Breast epithelium (tissue), 4 donors: ENCODE results near the gene UPK1B. TPM values are rescaled to one million over a fixed set of nuclear protein-coding genes. Genes with fewer than 3 reads are reported as not detected.
"Not testable (repeated sequence)": the region's sequence is repeated elsewhere in the genome, so short reads cannot be mapped to it uniquely, and the experiment has no call there.

Experiments
- DNase-seq, 2 donors: peaks; one replicate each; pipeline ENCODE4 v3.0.0-alpha.2; 2019; ENCODE audit warnings: low spot score in 2 of 2
- H3K27ac ChIP-seq, 2 donors: fragments of 200-600 bp; sonication (generic) in 1 of 2; one replicate each; pipeline ENCODE4 v1.5.1; 2016 to 2019; ENCODE audit warnings: mild to moderate bottlenecking in 1 of 2
- H3K27me3 ChIP-seq, 2 donors: fragments of 200-600 bp; sonication (generic) in 1 of 2; one replicate each; pipeline versions ENCODE4 v1.5.1 to v1.6.0; 2017 to 2019; ENCODE audit warnings: control low read depth in 1 of 2, mild to moderate bottlenecking in 1 of 2
- H3K36me3 ChIP-seq: fragments of 200-600 bp; one replicate; pipeline ENCODE4 v1.5.1; 2019
- H3K4me1 ChIP-seq, 2 donors: fragments of 200-600 bp; sonication (generic); one replicate each; pipeline ENCODE4 v1.5.1; 2016 to 2019; ENCODE audit warnings: control low read depth in 1 of 2
- H3K4me3 ChIP-seq, 3 donors: fragments of 200-600 bp; sonication (generic); 1 replicate in 2 of 3; 2 replicates in 1 of 3; pipeline ENCODE4 v1.5.1; 2016 to 2019; ENCODE audit warnings: mild to moderate bottlenecking in 3 of 3, moderate library complexity in 2 of 3
- H3K9me3 ChIP-seq, 2 donors: fragments of 200-600 bp; sonication (generic) in 1 of 2; one replicate each; pipeline ENCODE4 v1.5.1; 2016 to 2019; ENCODE audit warnings: control low read depth in 1 of 2
- POLR2A ChIP-seq: fragments of 450-650 bp; IDR thresholded peaks from one replicate; pipeline ENCODE4 v1.6.1; 2016; ENCODE audit warnings: antibody characterized with exemption, mild to moderate bottlenecking, moderate library complexity
- POLR2AphosphoS5 ChIP-seq, 3 donors: sonication (generic); formaldehyde crosslinking; IDR thresholded peaks; one replicate each; pipeline ENCODE4 v1.6.1; 2017; ENCODE audit warnings: antibody characterized with exemption in 3 of 3
- intact Hi-C: fragments of 100-400 bp; cut with DNase I; formaldehyde crosslinking; loops from one replicate; pipeline ENCODE4 v1.15.1; 2023; ENCODE audit warnings: low total_unique reads
- total RNA-seq, 3 donors: library from RNA; depleted of rRNA; stranded (reverse); fragments of >200 nt; gene quantifications; one replicate each; pipeline ENCODE4 v1.1.0, GENCODE V29; 2016
- TF ChIP-seq, protein P1 (sequence below), 3 donors: fragments of 450-650 bp; IDR thresholded peaks; one replicate each; pipeline ENCODE4 v1.5.1; 2016 to 2017; ENCODE audit warnings: antibody characterized with exemption in 3 of 3, mild to moderate bottlenecking in 3 of 3, moderate library complexity in 3 of 3

UPK1B gene
- total RNA-seq, 3 donors from 2014 or later: 6.7 TPM; not detected in 2

DNA sequence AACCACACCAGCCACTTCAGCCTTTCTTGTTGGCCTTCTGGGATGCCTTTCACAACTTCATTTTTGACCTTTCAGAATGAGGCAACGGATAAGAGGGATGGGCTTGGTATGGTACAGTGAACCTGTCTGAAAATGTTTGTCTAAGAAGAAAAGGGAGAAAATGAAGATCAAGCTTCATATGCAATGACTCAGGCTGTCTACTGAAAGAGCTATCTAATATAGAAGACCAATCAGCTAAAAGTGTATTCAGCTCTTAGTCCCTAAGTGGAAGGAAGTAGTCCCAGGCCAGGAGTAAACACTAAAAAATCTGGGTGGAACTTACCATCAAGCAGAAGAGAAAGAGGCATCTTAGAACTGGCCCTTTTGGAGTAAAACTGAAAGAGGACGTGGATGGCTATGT, 12.2 kb upstream of the UPK1B start:
- DNase-seq: no peak
- Histone ChIP-seq H3K36me3 (no peaks in the 10 kb centered on the region), H3K4me3 (no peak overlapping the region), H3K27ac (no peak overlapping the region), H3K4me1 (no peaks in the 10 kb centered on the region), H3K27me3 (no peaks in the 10 kb centered on the region), H3K9me3 (peaks cover 6 to 17% of the 10 kb centered on the region in 2 donors)
- intact Hi-C loops: no loop called here
- TF ChIP-seq POLR2AphosphoS5 (IDR thresholded peaks at IDR 0.05): no peak
- TF ChIP-seq, protein P1, sequence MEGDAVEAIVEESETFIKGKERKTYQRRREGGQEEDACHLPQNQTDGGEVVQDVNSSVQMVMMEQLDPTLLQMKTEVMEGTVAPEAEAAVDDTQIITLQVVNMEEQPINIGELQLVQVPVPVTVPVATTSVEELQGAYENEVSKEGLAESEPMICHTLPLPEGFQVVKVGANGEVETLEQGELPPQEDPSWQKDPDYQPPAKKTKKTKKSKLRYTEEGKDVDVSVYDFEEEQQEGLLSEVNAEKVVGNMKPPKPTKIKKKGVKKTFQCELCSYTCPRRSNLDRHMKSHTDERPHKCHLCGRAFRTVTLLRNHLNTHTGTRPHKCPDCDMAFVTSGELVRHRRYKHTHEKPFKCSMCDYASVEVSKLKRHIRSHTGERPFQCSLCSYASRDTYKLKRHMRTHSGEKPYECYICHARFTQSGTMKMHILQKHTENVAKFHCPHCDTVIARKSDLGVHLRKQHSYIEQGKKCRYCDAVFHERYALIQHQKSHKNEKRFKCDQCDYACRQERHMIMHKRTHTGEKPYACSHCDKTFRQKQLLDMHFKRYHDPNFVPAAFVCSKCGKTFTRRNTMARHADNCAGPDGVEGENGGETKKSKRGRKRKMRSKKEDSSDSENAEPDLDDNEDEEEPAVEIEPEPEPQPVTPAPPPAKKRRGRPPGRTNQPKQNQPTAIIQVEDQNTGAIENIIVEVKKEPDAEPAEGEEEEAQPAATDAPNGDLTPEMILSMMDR (IDR thresholded peaks at IDR 0.05): no peak
- no peak for TF ChIP-seq POLR2A

DNA sequence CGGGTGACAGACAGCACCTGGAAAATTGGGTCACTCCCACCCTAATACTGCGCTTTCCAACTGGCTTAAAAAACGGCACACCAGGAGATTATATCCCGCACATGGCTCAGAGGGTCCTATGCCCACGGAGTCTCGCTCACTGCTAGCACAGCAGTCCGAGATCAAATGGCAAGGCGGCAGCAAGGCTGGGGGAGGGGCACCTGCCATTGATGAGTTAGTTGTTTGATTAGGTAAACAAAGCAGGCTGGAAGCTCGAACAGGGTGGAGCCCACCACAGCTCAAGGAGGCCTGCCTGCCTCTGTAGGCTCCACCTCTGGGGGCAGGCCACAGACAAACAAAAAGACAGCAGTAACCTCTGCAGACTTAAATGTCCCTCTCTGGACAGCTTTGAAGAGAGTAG, 8.7 kb upstream of the UPK1B start:
- H3K4me3 ChIP-seq, H3K36me3 ChIP-seq, intact Hi-C loops, H3K27ac ChIP-seq, H3K4me1 ChIP-seq, DNase-seq, H3K27me3 ChIP-seq, H3K9me3 ChIP-seq: not testable (repeated sequence)

- TF ChIP-seq POLR2A (no peak), POLR2AphosphoS5 (IDR thresholded peaks at IDR 0.05) (no peak)
- TF ChIP-seq, protein P1 (IDR thresholded peaks at IDR 0.05): no peak
- Histone ChIP-seq H3K27ac (no peak overlapping the region), H3K4me3 (no peak overlapping the region), H3K27me3 (no peaks in the 10 kb centered on the region), H3K4me1 (no peaks in the 10 kb centered on the region), H3K36me3 (no peaks in the 10 kb centered on the region), H3K9me3 (no peaks in the 10 kb centered on the region)
- no peak for DNase-seq
- intact Hi-C loops: no loop called here
Observed at GRCh38 chr3:119170821-119171220, 2.6 kb upstream of the UPK1B start.

DNA sequence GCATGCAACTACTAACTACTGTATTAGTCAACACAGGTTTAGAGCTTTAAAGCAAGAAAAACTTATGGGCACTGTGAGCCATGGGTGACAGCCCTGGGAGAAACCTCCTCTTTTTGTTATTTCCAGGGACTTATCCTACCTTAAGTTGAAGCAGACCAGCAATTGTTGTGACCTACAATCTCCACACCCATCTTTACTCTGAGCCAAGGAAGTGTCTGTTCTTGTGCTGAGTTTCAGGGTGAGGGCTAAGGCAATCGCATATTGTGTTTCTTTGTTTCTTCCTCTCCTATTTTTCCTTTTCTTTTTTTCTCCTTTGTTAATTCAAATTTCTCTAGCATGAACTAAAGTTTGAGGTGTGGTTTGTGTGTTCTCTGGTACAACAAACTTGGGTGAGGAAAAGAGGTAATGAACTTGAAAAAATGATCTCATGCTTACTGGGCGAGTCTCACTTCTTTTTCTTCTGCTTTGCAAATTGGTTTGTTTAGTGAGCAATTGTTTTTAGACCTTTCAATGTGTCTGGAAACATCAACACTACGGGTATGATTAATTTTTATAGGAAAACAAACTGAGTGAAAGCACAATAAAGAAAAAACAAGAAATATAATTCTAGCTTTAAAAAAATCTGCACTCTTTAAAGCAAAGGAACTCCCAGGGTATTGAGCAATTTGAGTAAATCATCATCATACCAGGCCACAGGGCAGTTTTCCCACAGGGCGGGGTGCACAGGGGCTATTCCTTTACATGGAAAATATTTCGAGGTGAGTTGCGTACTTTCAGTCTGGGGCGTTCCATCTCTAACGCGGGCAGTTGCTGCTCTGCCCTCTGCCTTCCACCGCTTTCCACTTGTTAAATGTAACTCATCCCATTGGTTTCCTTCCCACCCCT, 2.7 kb downstream of the UPK1B start:
- Histone ChIP-seq H3K9me3 (no peaks in the 10 kb centered on the region), H3K27me3 (no peaks in the 10 kb centered on the region), H3K4me1 (no peaks in the 10 kb centered on the region), H3K36me3 (no peaks in the 10 kb centered on the region), H3K4me3 (no peak overlapping the region), H3K27ac (no peak overlapping the region)
- no peak for TF ChIP-seq POLR2A
- TF ChIP-seq POLR2AphosphoS5 (IDR thresholded peaks at IDR 0.05): no peak
- intact Hi-C loops: no loop called here
- DNase-seq: no peak

GRCh38 chr3:119176778-119177177, 3.4 kb downstream of the UPK1B start:
- Histone ChIP-seq H3K9me3 (no peaks in the 10 kb centered on the region), H3K36me3 (no peaks in the 10 kb centered on the region), H3K27me3 (no peaks in the 10 kb centered on the region), H3K4me1 (no peaks in the 10 kb centered on the region), H3K27ac (no peak overlapping the region), H3K4me3 (no peak overlapping the region)
- DNase-seq: no peak
- intact Hi-C loops: no loop called here
- TF ChIP-seq POLR2A (no peak), POLR2AphosphoS5 (IDR thresholded peaks at IDR 0.05) (no peak)
- TF ChIP-seq, protein P1 (IDR thresholded peaks at IDR 0.05): no peak

GRCh38 chr3:119177321-119177720, 3.9 kb downstream of the UPK1B start:
- no peak for DNase-seq
- H3K27ac ChIP-seq: no peak overlapping the region
- no peaks in the 10 kb centered on the region for H3K9me3 ChIP-seq
- H3K27me3 ChIP-seq: no peaks in the 10 kb centered on the region
- H3K36me3 ChIP-seq: no peaks in the 10 kb centered on the region
- H3K4me1 ChIP-seq: no peaks in the 10 kb centered on the region
- TF ChIP-seq POLR2AphosphoS5 (IDR thresholded peaks at IDR 0.05): no peak
- intact Hi-C loops: no loop called here
- H3K4me3 ChIP-seq: no peak overlapping the region
